Measurements from ENCODE around the gene GID4.

GID4 gene

GRCh38 chr17:18105595-18105994 is 66.4 kb downstream of the GID4 start:
- no peak for DNase-seq

GRCh38 chr17:18106211-18106610 is 67.0 kb downstream of the GID4 start:
- DNase-seq, result no peak

- DNase-seq, result no peak
Observed at GRCh38 chr17:18107061-18107790, 68.0 kb downstream of the GID4 start.

DNA sequence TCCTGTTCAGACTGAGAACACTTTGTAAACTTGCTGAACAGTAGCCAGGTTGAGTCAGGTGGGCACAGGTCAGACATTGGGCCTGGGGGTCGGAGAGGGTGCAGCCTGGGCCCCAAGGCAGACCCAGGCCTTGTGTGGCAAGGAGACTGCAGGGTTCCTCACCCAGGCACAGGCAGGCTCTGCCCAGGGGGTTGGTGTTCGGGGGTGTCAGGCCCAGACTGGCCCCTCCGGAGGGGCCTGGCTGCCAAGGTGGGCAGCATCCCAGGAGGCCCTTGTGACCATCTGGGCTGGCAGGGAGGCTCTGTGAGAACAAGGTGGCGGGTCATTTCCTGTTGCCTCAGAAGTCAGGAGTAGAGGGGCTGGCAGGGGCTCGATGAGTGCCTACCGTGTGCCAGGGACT is 68.8 kb downstream of the GID4 start:
- no peak for DNase-seq

GRCh38 chr17:18108401-18109312 is 69.4 kb downstream of the GID4 start, which contains the start of gene MYO15A:
TSS of gene MYO15A (plus strand) at chr17:18108756. CDS start at chr17:18118801, 10,045 bp downstream.
- DNase-seq, result no peak

GRCh38 chr17:18109935-18110485 is 70.8 kb downstream of the GID4 start:
- DNase-seq, result no peak

DNA sequence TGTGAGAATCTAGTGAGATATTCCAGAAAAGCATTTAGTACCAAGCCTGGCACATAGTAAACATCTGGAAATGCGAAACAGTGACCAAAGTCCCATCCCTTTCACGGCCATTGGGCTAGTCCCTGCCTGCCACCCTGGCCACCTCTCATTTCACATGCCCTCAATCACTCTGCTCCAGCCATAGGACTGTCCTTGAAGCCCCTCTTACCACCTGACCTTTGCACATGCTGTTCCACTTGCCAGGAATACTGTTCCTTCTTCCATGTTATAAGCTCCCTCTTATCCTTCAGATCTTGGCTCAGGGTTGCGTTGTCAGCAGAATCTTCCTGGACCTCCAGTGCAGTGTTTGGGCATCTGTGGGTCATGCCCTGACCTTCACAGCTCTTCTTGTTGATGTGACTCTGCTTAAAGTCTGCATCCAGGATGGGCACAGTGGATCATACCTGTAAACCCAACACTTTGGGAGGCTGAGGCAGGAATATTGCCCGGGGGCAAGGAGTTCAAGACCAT is 71.5 kb downstream of the GID4 start:
- DNase-seq, result no peak

GRCh38 chr17:18111330-18111971 is 72.2 kb downstream of the GID4 start:
- DNase-seq, result no peak

DNA sequence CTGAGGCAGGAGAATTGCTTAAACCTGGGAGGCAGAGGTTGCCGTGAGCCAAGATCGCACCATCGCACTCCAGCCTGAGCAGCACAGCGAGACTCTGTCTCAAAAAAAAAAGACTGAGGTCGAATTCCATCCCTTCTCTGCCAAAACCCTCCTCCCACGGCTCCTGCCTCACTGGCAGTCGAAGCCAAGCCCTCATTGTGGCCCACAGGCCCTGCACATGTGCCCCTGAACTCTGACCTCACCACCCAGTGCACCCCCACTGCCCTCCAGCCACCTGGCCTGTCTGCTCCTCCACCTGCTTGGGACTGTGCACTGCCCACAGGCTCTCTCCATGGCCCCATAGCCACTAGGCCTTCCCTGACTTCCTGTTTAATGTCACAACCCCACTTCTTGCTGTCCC is 76.3 kb downstream of the GID4 start:
- DNase-seq, result no peak

- DNase-seq, result no peak
Observed at GRCh38 chr17:18116078-18116477, 76.9 kb downstream of the GID4 start.

- DNase-seq, result no peak
Observed at GRCh38 chr17:18117533-18117932, 78.3 kb downstream of the GID4 start.
